Left ventricle myocardium superior (tissue), 1 donor: Measurements from ENCODE around the gene CRADD. TPM values are rescaled to one million over a fixed set of nuclear protein-coding genes. Genes with fewer than 3 reads are reported as not detected.
"Not testable (repeated sequence)": the region's sequence is repeated elsewhere in the genome, so short reads cannot be mapped to it uniquely, and the experiment has no call there.

Source experiments
- ATAC-seq: fragments of 200-7000 bp; cut with Tn5 transposase; one replicate; pipeline ENCODE4 v1.9.1; 2020; ENCODE audit warnings: mild to moderate bottlenecking, moderate library complexity
- DNase-seq: peaks from one replicate; pipeline ENCODE4 v3.0.0-alpha.2; 2020
- intact Hi-C: fragments of 100-400 bp; cut with micrococcal nuclease; formaldehyde crosslinking; loops from one replicate; pipeline ENCODE4 v1.11.0; 2022
- total RNA-seq: library from RNA; stranded (reverse); fragmentation: NEBNext Ultra II Directional; extraction: Animal tissue kit (Norgen Biotek cat#: 25700); gene quantifications from one replicate; pipeline ENCODE4 v1.2.1, GENCODE V29; 2021
- donor health status: DM: no; HTN: yes; CAD: no; lungs with severe emphysema.

CRADD gene
- total RNA-seq, 1 donor from 2014 or later, result 30.4 TPM

- ATAC-seq (no peak), DNase-seq (no peak)
- intact Hi-C loops, result no loop called here
These were observed 112.6 kb downstream of the CRADD start for GRCh38 chr12:93789767-93790166.

GRCh38 chr12:93790472-93791152 lies 113.4 kb downstream of the CRADD start:
- ATAC-seq (no peak), DNase-seq (no peak)
- intact Hi-C loops, result no loop called here

- intact Hi-C loops, result no loop called here
- no peak for DNase-seq
- ATAC-seq, result no peak
These were observed 115.8 kb downstream of the CRADD start for GRCh38 chr12:93793007-93793406.

GRCh38 chr12:93793983-93794382 lies 116.8 kb downstream of the CRADD start:
- peak; percentile 58 for ATAC-seq

GRCh38 chr12:93794738-93795137 lies 117.6 kb downstream of the CRADD start:
- DNase-seq (no peak), ATAC-seq (no peak)
- intact Hi-C loops, result no loop called here

More at GRCh38 chr12:93793983-93794382, 116.8 kb downstream of the CRADD start:
- no peak for DNase-seq
- intact Hi-C loops, result no loop called here

GRCh38 chr12:93795352-93795751 lies 118.2 kb downstream of the CRADD start:
- DNase-seq (no peak), ATAC-seq (peak; percentile 18)
- intact Hi-C loops, result no loop called here

GRCh38 chr12:93796729-93797128 lies 119.6 kb downstream of the CRADD start:
- ATAC-seq (peak; percentile 14), DNase-seq (no peak)
- intact Hi-C loops, result no loop called here

GRCh38 chr12:93798279-93799151 lies 121.3 kb downstream of the CRADD start:
- DNase-seq, result no peak
- intact Hi-C loops, result no loop called here
- no peak for ATAC-seq

GRCh38 chr12:93801666-93802065 lies 124.5 kb downstream of the CRADD start:
- ATAC-seq, intact Hi-C loops, DNase-seq: not testable (repeated sequence)

GRCh38 chr12:93802293-93802692 lies 125.1 kb downstream of the CRADD start:
- intact Hi-C loops, result no loop called here
- ATAC-seq (peak; percentile 42), DNase-seq (peak; percentile 60)

- intact Hi-C loops, result no loop called here
- no peak for DNase-seq
- peak; percentile 60 for ATAC-seq
These were observed 125.7 kb downstream of the CRADD start for GRCh38 chr12:93802698-93803423.

- intact Hi-C loops, result no loop called here
- peak; percentile 67 for ATAC-seq
- DNase-seq, result no peak
These were observed 126.2 kb downstream of the CRADD start for GRCh38 chr12:93803424-93803807.

- ATAC-seq, result no peak
These were observed 127.4 kb downstream of the CRADD start for GRCh38 chr12:93804392-93805179.

GRCh38 chr12:93805736-93806141 lies 128.6 kb downstream of the CRADD start:
- DNase-seq (no peak), ATAC-seq (peak; percentile 35)
- intact Hi-C loops, result no loop called here

More at GRCh38 chr12:93804392-93805179, 127.4 kb downstream of the CRADD start:
- DNase-seq, result no peak
- intact Hi-C loops, result no loop called here

- DNase-seq (no peak), ATAC-seq (no peak)
- intact Hi-C loops, result no loop called here
These were observed 130.2 kb downstream of the CRADD start for GRCh38 chr12:93807354-93807753.

GRCh38 chr12:93808169-93808899 lies 131.2 kb downstream of the CRADD start:
- DNase-seq (no peak), ATAC-seq (peak; percentile 22)
- intact Hi-C loops, result no loop called here

GRCh38 chr12:93812626-93813025 lies 135.5 kb downstream of the CRADD start:
- DNase-seq (no peak), ATAC-seq (no peak)
- intact Hi-C loops, result no loop called here

- no peak for DNase-seq
- intact Hi-C loops, result no loop called here
- peak; percentile 64 for ATAC-seq
These were observed 136.0 kb downstream of the CRADD start for GRCh38 chr12:93813186-93813585.
